ENCODE results near the gene CFAP61.
"Not testable (repeated sequence)": the region's sequence is repeated elsewhere in the genome, so short reads cannot be mapped to it uniquely, and the experiment has no call there.

GRCh38 chr20:20244384-20244783 lies 192.1 kb downstream of the CFAP61 start:
- TF ChIP-seq POLR2A (IDR thresholded peaks at IDR 0.05; ENCODE audit: extremely low read depth, insufficient read length); CTCF (IDR thresholded peaks at IDR 0.05; ENCODE audit: low read depth, low read length); MAX (IDR thresholded peaks at IDR 0.05; ENCODE audit: low read depth, low read length); MYC (IDR thresholded peaks at IDR 0.05; ENCODE audit: low read depth, low read length): not testable (repeated sequence)

All from NB4 (cell line).